GM12878 (cell line): Measurements from ENCODE around the gene PTPN20. TPM values are rescaled to one million over a fixed set of nuclear protein-coding genes. Genes with fewer than 3 reads are reported as not detected.

Experiments used
- ATAC-seq: fragments of 200-7000 bp; cut with Tn5 transposase; 3 replicates; pipeline ENCODE4 v1.9.1; 2020; ENCODE audit warnings: mild to moderate bottlenecking, moderate library complexity
- BruUV-seq: library from RNA; stranded (reverse); fragments of 400-500 nt; replicated peaks from 2 replicates; lab custom pipeline; 2021; lab: Mats Ljungman, UMichigan
- CTCF ChIA-PET: fragments of 300-600 bp; sonication (Branson Sonifier 250); formaldehyde crosslinking; extraction: SDS; loops from one replicate; lab custom pipeline; 2021; ENCODE audit warnings: inconsistent platforms; lab: Yijun Ruan, JAX
- POLR2A ChIA-PET: fragments of 350-600 bp; formaldehyde crosslinking; extraction: SDS; loops from one replicate; lab custom pipeline; 2021; ENCODE audit warnings: inconsistent platforms; lab: Charles Lee
- RAD21 ChIA-PET: fragments of 300-600 bp; sonication (Branson Sonifier 250); formaldehyde crosslinking; loops from one replicate; lab custom pipeline; 2023; ENCODE audit warnings: antibody characterized with exemption; ENCODE audit not compliant: unreplicated experiment; lab: Charles Lee
- SMC1A ChIA-PET: fragments of 300-600 bp; sonication (Branson Sonifier 250); formaldehyde crosslinking; loops from one replicate; lab custom pipeline; 2023; ENCODE audit not compliant: unreplicated experiment, uncharacterized antibody; lab: Charles Lee
- DNase-seq: peaks from one replicate; pipeline ENCODE4 v3.0.0-alpha.2; 2011; ENCODE audit warnings: low read depth, low spot score
- FAIRE-seq: peaks from 3 replicates; lab custom pipeline; 2011; peaks lifted over from hg19 to GRCh38; lab: Jason Lieb, UNC
- H2AFZ ChIP-seq: 2 replicates; pipeline ENCODE4 v1.6.0; 2011; ENCODE audit warnings: low read depth, low read length, control low read depth; ENCODE audit not compliant: control insufficient read depth
- H3K27ac ChIP-seq: 2 replicates; pipeline ENCODE4 v1.5.1; 2011; ENCODE audit warnings: control low read depth; ENCODE audit not compliant: control insufficient read depth, insufficient read depth
- H3K27me3 ChIP-seq, 2 experiments: replicated peaks in 1 of 2; 2 replicates each; pipeline versions ENCODE4 v1.6.0 to v1.6.1; 2011; ENCODE audit warnings: low read length in 1 of 2; ENCODE audit not compliant: control insufficient read depth in 2 of 2, insufficient read depth in 2 of 2
- H3K36me3 ChIP-seq, 2 experiments: 2 replicates each; pipeline ENCODE4 v1.5.1; 2011; ENCODE audit warnings: low read length in 1 of 2; ENCODE audit not compliant: control insufficient read depth in 2 of 2, insufficient read depth in 2 of 2
- H3K4me1 ChIP-seq: 2 replicates; pipeline ENCODE4 v1.6.1; 2011; ENCODE audit warnings: mild to moderate bottlenecking, low read length, moderate library complexity, mixed read lengths; ENCODE audit not compliant: control insufficient read depth, insufficient read depth
- H3K4me2 ChIP-seq: 2 replicates; pipeline ENCODE4 v1.6.0; 2011; ENCODE audit warnings: control low read depth; ENCODE audit not compliant: control insufficient read depth, insufficient read depth
- H3K4me3 ChIP-seq: fragments of 200-600 bp; sonication (generic); 2 replicates; pipeline ENCODE4 v1.5.1; 2016
- H3K79me2 ChIP-seq: 2 replicates; pipeline ENCODE4 v1.6.0; 2011; ENCODE audit warnings: low read length; ENCODE audit not compliant: control insufficient read depth, insufficient read depth
- H3K9ac ChIP-seq: 2 replicates; pipeline ENCODE4 v1.8.0; 2011; ENCODE audit warnings: low read length, control low read depth, mixed read lengths; ENCODE audit not compliant: control insufficient read depth, insufficient read depth
- H3K9me3 ChIP-seq: replicated peaks from 3 replicates; pipeline ENCODE4 v1.5.1; 2011; ENCODE audit warnings: mild to moderate bottlenecking, low read length; ENCODE audit not compliant: control insufficient read depth, insufficient read depth
- H4K20me1 ChIP-seq: 2 replicates; pipeline ENCODE4 v1.6.0; 2011; ENCODE audit not compliant: control insufficient read depth, insufficient read depth
- BCL11A ChIP-seq: IDR thresholded peaks from 2 replicates; pipeline ENCODE4 v1.6.1; 2011; ENCODE audit warnings: low read depth, low read length
- BCLAF1 ChIP-seq: fragments of 450-650 bp; IDR thresholded peaks from 2 replicates; pipeline ENCODE4 v1.6.1; 2017; ENCODE audit warnings: antibody characterized with exemption, mild to moderate bottlenecking, moderate library complexity
- CHD1 ChIP-seq: IDR thresholded peaks from 2 replicates; pipeline ENCODE4 v1.6.1; 2012; ENCODE audit warnings: low read depth, low read length, improper control_type of control experiment
- CHD4 ChIP-seq: fragments of 200-600 bp; sonication (generic); IDR thresholded peaks from 2 replicates; pipeline ENCODE4 v1.6.1; 2016; ENCODE audit warnings: mild to moderate bottlenecking
- HDAC2 ChIP-seq: fragments of 200-600 bp; sonication (generic); IDR thresholded peaks from 2 replicates; pipeline ENCODE4 v1.6.1; 2017
- KDM1A ChIP-seq: fragments of 200-600 bp; sonication (generic); IDR thresholded peaks from 2 replicates; pipeline ENCODE4 v1.6.1; 2016; ENCODE audit warnings: borderline replicate concordance
- MYC ChIP-seq: IDR thresholded peaks from 2 replicates; pipeline ENCODE4 v1.6.1; 2011; ENCODE audit warnings: mild to moderate bottlenecking, low read length, moderate library complexity, inconsistent platforms; ENCODE audit not compliant: insufficient read depth, insufficient replicate concordance, insufficient read length, severe bottlenecking
- NBN ChIP-seq: fragments of 450-650 bp; IDR thresholded peaks from 2 replicates; pipeline ENCODE4 v1.6.1; 2016
- TARDBP ChIP-seq: IDR thresholded peaks from 2 replicates; pipeline ENCODE4 v1.6.1; 2016; ENCODE audit warnings: borderline replicate concordance
- ZNF207 ChIP-seq: fragments of 450-650 bp; IDR thresholded peaks from 2 replicates; pipeline ENCODE4 v1.6.1; 2014; ENCODE audit warnings: antibody characterized with exemption, mild to moderate bottlenecking, borderline replicate concordance
- WGBS: methylation state at CpG from one replicate; pipeline ENCODE4 v1.1.6; 2016; ENCODE audit warnings: low lambda C conversion rate; ENCODE audit not compliant: insufficient replicate concordance, insufficient coverage; ENCODE audit errors: missing lambda C conversion rate; 5-methylcytosine and 5-hydroxymethylcytosine counted together
- in situ Hi-C: fragments of 300-500 bp; cut with MboI; formaldehyde crosslinking; loops from 9 replicates; pipeline ENCODE4 v1.14.3; 2018; ENCODE audit warnings: mixed read lengths
- intact Hi-C: fragments of 100-400 bp; cut with micrococcal nuclease; formaldehyde crosslinking; loops from one replicate; pipeline ENCODE4 v1.14.2; 2022; ENCODE audit not compliant: unreplicated experiment
- polyA plus RNA-seq, 11 experiments: library from polyadenylated mRNA; depleted of rRNA in 4 of 11; unstranded in 6 of 11; stranded (reverse) in 5 of 11; fragments of >200 nt; fragmentation: Nextera tagmentation in 4 of 11; fragmentation: Illumina TruSeq in 1 of 11; extraction: Ambion mirVana in 4 of 11; extraction: Trizol in 1 of 11; gene quantifications; 1 replicate in 1 of 11; 2 replicates in 10 of 11; pipeline versions ENCODE4 v1.2.1 to v1.2.3, GENCODE V29; 2011 to 2016; ENCODE audit warnings: inconsistent platforms in 2 of 11, missing spikeins in 2 of 11, low read depth in 1 of 11
- total RNA-seq, 4 experiments: library from RNA; depleted of rRNA in 3 of 4; stranded (reverse); fragments of >200 nt in 3 of 4; fragmentation: Illumina TruSeq in 1 of 4; extraction: Trizol in 1 of 4; gene quantifications; 2 replicates each; pipeline versions ENCODE4 v1.2.1 to v1.2.3, GENCODE V29; 2013 to 2021
- TF ChIP-seq, protein P1 (sequence below): fragments of 450-650 bp; IDR thresholded peaks from 2 replicates; pipeline ENCODE4 v1.6.1; 2014; ENCODE audit warnings: mild to moderate bottlenecking

Gene PTPN20
- total and polyA plus RNA-seq, 10 of the 15 experiments (the other 5 are each of a cell fraction or from before 2014, with no cell fraction given), result 0.04 to 3.4 (median 0.10) TPM; not detected in 4

GRCh38 chr10:47031901-47032465, 120.8 kb downstream of the PTPN20 start:
- H3K9me3 ChIP-seq, result no peaks in the 10 kb centered on the region
- no peak overlapping the region for H3K4me2 ChIP-seq
- BruUV-seq, result no TSS peak
- no peaks in the 10 kb centered on the region for H3K4me1 ChIP-seq
- no peaks in the 10 kb centered on the region for H3K79me2 ChIP-seq
- H3K4me3 ChIP-seq, result no peak overlapping the region
- DNase-seq (no peak), FAIRE-seq (no peak), ATAC-seq (no peak)
- RAD21 ChIA-PET, result no interaction called here
- intact Hi-C loops (no loop called here), in situ Hi-C loops (no loop called here)
- SMC1A ChIA-PET, result no interaction called here
- H2AFZ ChIP-seq, result no peak overlapping the region
- 29% methylated on average over 7 of the region's 7 CpGs for WGBS
- no peaks in the 10 kb centered on the region; a peak in 1 of 4 replicates for H3K27me3 ChIP-seq
- H4K20me1 ChIP-seq, result no peaks in the 10 kb centered on the region
- no peak overlapping the region for H3K27ac ChIP-seq
- TF ChIP-seq ZNF207 (no peak), HDAC2 (no peak), CHD4 (no peak), CHD1 (no peak), BCLAF1 (no peak), BCL11A (no peak), NBN (no peak), MYC (no peak), TARDBP (no peak), KDM1A (no peak)
- TF ChIP-seq, protein P1, sequence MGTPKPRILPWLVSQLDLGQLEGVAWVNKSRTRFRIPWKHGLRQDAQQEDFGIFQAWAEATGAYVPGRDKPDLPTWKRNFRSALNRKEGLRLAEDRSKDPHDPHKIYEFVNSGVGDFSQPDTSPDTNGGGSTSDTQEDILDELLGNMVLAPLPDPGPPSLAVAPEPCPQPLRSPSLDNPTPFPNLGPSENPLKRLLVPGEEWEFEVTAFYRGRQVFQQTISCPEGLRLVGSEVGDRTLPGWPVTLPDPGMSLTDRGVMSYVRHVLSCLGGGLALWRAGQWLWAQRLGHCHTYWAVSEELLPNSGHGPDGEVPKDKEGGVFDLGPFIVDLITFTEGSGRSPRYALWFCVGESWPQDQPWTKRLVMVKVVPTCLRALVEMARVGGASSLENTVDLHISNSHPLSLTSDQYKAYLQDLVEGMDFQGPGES, result no peak
- POLR2A ChIA-PET, result no interaction called here
- no peak overlapping the region for H3K9ac ChIP-seq
- CTCF ChIA-PET, result interaction anchor here (0.9 to 2.3 kb wide), 3 partner anchors 16 to 281 kb away, joined by 3 to 5 read pairs (median 5); no protein-coding TSS in a partner anchor
- H3K36me3 ChIP-seq, result no peaks in the 10 kb centered on the region
